Endothelial cell of umbilical vein (primary cell): ENCODE results near the gene PARP3. TPM values are rescaled to one million over a fixed set of nuclear protein-coding genes. Genes with fewer than 3 reads are reported as not detected.

ENCODE experiments used
- BruUV-seq: library from RNA; stranded (reverse); fragments of 400-500 nt; replicated peaks from 2 replicates; lab custom pipeline; 2021; lab: Mats Ljungman, UMichigan
- CTCF ChIA-PET: fragments of 300-600, 350-600 bp; sonication (Branson Sonifier 250); formaldehyde crosslinking; loops from one replicate; lab custom pipeline; 2021; ENCODE audit warnings: antibody characterized with exemption, inconsistent platforms; lab: Charles Lee
- POLR2A ChIA-PET: fragments of 300-600, 350-600 bp; sonication (Branson Sonifier 250); formaldehyde crosslinking; loops from one replicate; lab custom pipeline; 2021; ENCODE audit warnings: antibody characterized with exemption, inconsistent platforms; lab: Charles Lee
- DNase-seq: peaks from one replicate; pipeline ENCODE4 v3.0.0-alpha.2; 2011; ENCODE audit warnings: low read depth, low spot score
- FAIRE-seq: peaks from 2 replicates; lab custom pipeline; 2011; peaks lifted over from hg19 to GRCh38; lab: Jason Lieb, UNC
- H2AFZ ChIP-seq: 2 replicates; pipeline ENCODE4 v1.6.0; 2012; ENCODE audit warnings: low read depth, low read length, control low read depth, inconsistent platforms
- H3K27ac ChIP-seq: 2 replicates; pipeline ENCODE4 v1.5.1; 2011; ENCODE audit warnings: low read depth, mild to moderate bottlenecking, control low read depth, low read length, moderate library complexity; ENCODE audit not compliant: insufficient read depth
- H3K27me3 ChIP-seq, 2 experiments: 2 replicates each; pipeline versions ENCODE4 v1.6.0 to v1.6.1; 2011; ENCODE audit warnings: low read length in 2 of 2, mixed read lengths in 1 of 2; ENCODE audit not compliant: control insufficient read depth in 2 of 2, insufficient read depth in 2 of 2
- H3K36me3 ChIP-seq, 2 experiments: 2 replicates in 1 of 2; 3 replicates in 1 of 2; pipeline ENCODE4 v1.5.1; 2011; ENCODE audit warnings: low read length in 2 of 2, mild to moderate bottlenecking in 1 of 2, moderate library complexity in 1 of 2; ENCODE audit not compliant: control insufficient read depth in 2 of 2, insufficient read depth in 2 of 2; ENCODE audit errors: extremely low read depth in 1 of 2
- H3K4me1 ChIP-seq: 3 replicates; pipeline ENCODE4 v1.5.1; 2011; ENCODE audit warnings: mild to moderate bottlenecking, low read length; ENCODE audit not compliant: control insufficient read depth, insufficient read depth; ENCODE audit errors: extremely low read depth
- H3K4me2 ChIP-seq: 2 replicates; pipeline ENCODE4 v1.6.1; 2011; ENCODE audit warnings: low read length, control low read depth, mixed read lengths; ENCODE audit not compliant: insufficient read depth
- H3K4me3 ChIP-seq, 3 experiments: fragments of 200-600 bp in 1 of 3; sonication (generic), shearing (Covaris generic) in 1 of 3; replicated peaks in 1 of 3; 2 replicates each; pipeline ENCODE4 v1.5.1; 2011 to 2016; ENCODE audit warnings: control low read depth in 3 of 3, low read length in 3 of 3, mild to moderate bottlenecking in 2 of 3, inconsistent platforms in 1 of 3, low read depth in 1 of 3, moderate library complexity in 1 of 3; ENCODE audit not compliant: insufficient read depth in 1 of 3
- H3K79me2 ChIP-seq: 2 replicates; pipeline ENCODE4 v1.6.0; 2012; ENCODE audit warnings: low read length, inconsistent platforms; ENCODE audit not compliant: control insufficient read depth, insufficient read depth
- H3K9ac ChIP-seq: replicated peaks from 2 replicates; pipeline ENCODE3; 2011; ENCODE audit warnings: low read length, control low read depth; ENCODE audit not compliant: insufficient read depth; ENCODE audit errors: extremely low read depth
- H3K9me1 ChIP-seq: replicated peaks from 3 replicates; pipeline ENCODE4 v1.6.0; 2011; ENCODE audit warnings: mild to moderate bottlenecking, low read length; ENCODE audit not compliant: control insufficient read depth, insufficient read depth; ENCODE audit errors: extremely low read depth
- H3K9me3 ChIP-seq: replicated peaks from 2 replicates; pipeline ENCODE4 v1.5.1; 2012; ENCODE audit warnings: low read length, inconsistent platforms; ENCODE audit not compliant: control insufficient read depth, insufficient read depth
- H4K20me1 ChIP-seq: replicated peaks from 2 replicates; pipeline ENCODE3; 2011; ENCODE audit warnings: mild to moderate bottlenecking, low read length; ENCODE audit not compliant: control insufficient read depth, insufficient read depth; ENCODE audit errors: extremely low read depth
- CTCF ChIP-seq, 2 donors: IDR thresholded peaks; 1 replicate in 1 of 2; 2 replicates in 1 of 2; pipeline ENCODE4 v1.5.1; 2011; ENCODE audit warnings: low read length in 2 of 2, mild to moderate bottlenecking in 2 of 2, moderate library complexity in 2 of 2, control low read depth in 1 of 2, inconsistent platforms in 1 of 2, low read depth in 1 of 2; ENCODE audit not compliant: insufficient read depth in 1 of 2; ENCODE audit errors: extremely low read depth in 1 of 2
- EZH2 ChIP-seq: IDR thresholded peaks from 2 replicates; pipeline ENCODE4 v1.6.1; 2012; ENCODE audit warnings: borderline replicate concordance, low read depth, mild to moderate bottlenecking, moderate library complexity, low read length, inconsistent platforms; ENCODE audit not compliant: severe bottlenecking
- GATA2 ChIP-seq: IDR thresholded peaks from 2 replicates; pipeline ENCODE4 v1.7.0; 2011; ENCODE audit warnings: low read depth, mild to moderate bottlenecking, moderate library complexity, mixed read lengths, low read length; ENCODE audit not compliant: insufficient read length, insufficient read depth
- MAX ChIP-seq: IDR thresholded peaks from 2 replicates; pipeline ENCODE4 v1.6.1; 2011; ENCODE audit not compliant: insufficient read depth, insufficient read length
- MYC ChIP-seq: IDR thresholded peaks from one replicate; pipeline ENCODE4 v1.6.1; 2011; ENCODE audit warnings: mild to moderate bottlenecking, low read depth, low read length
- POLR2AphosphoS5 ChIP-seq: IDR thresholded peaks from 2 replicates; pipeline ENCODE4 v1.6.1; 2012; ENCODE audit warnings: low read depth, mild to moderate bottlenecking, control low read depth, low read length, moderate library complexity; ENCODE audit not compliant: insufficient read depth
- dilution Hi-C: fragments of 300-500 bp; cut with MboI; formaldehyde crosslinking; loops from one replicate; pipeline ENCODE4 v1.15.0; 2019; ENCODE audit warnings: low sequenced_read_pairs; ENCODE audit not compliant: extremely low pct_ligation_motif_present
- intact Hi-C: fragments of 100-400 bp; cut with micrococcal nuclease; formaldehyde crosslinking; loops from one replicate; pipeline ENCODE4 v1.10.0; 2022
- polyA plus RNA-seq, 4 experiments: library from polyadenylated mRNA; depleted of rRNA in 3 of 4; stranded (reverse) in 3 of 4; unstranded in 1 of 4; fragments of >200 nt; gene quantifications; 2 replicates each; pipeline versions ENCODE4 v1.2.1 to v1.2.3, GENCODE V29; 2011 to 2012; ENCODE audit warnings: missing spikeins in 1 of 4
- total RNA-seq: library from RNA; stranded (reverse); gene quantifications from 2 replicates; pipeline ENCODE4 v1.2.3, GENCODE V29; 2021

Gene PARP3
- total and polyA plus RNA-seq, 2 donors (not counting 3 experiments of a cell fraction or from before 2014, with no cell fraction given) = 10.0 to 13.8 TPM

GRCh38 chr3:51962854-51963530, 20.8 kb downstream of the PARP3 start:
- no peaks in the 10 kb centered on the region for H3K9me1 ChIP-seq
- peaks cover 4% of the 10 kb centered on the region for H3K4me1 ChIP-seq
- ChIA-PET CTCF (interaction anchor here (1.1 to 4.1 kb wide), 2 partner anchors 10 to 12 kb away, joined by 5 to 20 read pairs; partner anchors contain the start of genes ABHD14A and ABHD14B), POLR2A (interaction anchor here (0.7 kb wide), 1 partner anchor 14 kb away, joined by 6 read pairs; no protein-coding TSS in a partner anchor)
- no peak for FAIRE-seq
- H3K9me3 ChIP-seq = no peaks in the 10 kb centered on the region
- dilution Hi-C loops (no loop called here), intact Hi-C loops (no loop called here)
- no peak overlapping the region for H2AFZ ChIP-seq
- H3K4me2 ChIP-seq = no peak overlapping the region
- no TSS peak for BruUV-seq
- no peaks in the 10 kb centered on the region for H3K79me2 ChIP-seq
- no peaks in the 10 kb centered on the region for H3K27me3 ChIP-seq
- H3K36me3 ChIP-seq = peaks cover 0 to 2% of the 10 kb centered on the region in 2 experiments
- H3K4me3 ChIP-seq = no peak overlapping the region
- TF ChIP-seq EZH2 = no peak
- TF ChIP-seq MAX = no peak
- TF ChIP-seq GATA2 = no peak
- TF ChIP-seq MYC = no peak
- H3K9ac ChIP-seq = no peak overlapping the region
- H3K27ac ChIP-seq = no peak overlapping the region
- H4K20me1 ChIP-seq = no peaks in the 10 kb centered on the region
- DNase-seq = no peak

- Histone ChIP-seq H3K9me1 (no peaks in the 10 kb centered on the region), H3K27me3 (no peaks in the 10 kb centered on the region), H2AFZ (no peak overlapping the region), H3K9me3 (no peaks in the 10 kb centered on the region), H3K36me3 (peaks cover 0 to 2% of the 10 kb centered on the region in 2 experiments), H3K4me1 (peaks cover 4% of the 10 kb centered on the region), H3K4me2 (no peak overlapping the region), H3K9ac (no peak overlapping the region), H3K79me2 (no peaks in the 10 kb centered on the region), H4K20me1 (no peaks in the 10 kb centered on the region), H3K4me3 (no peak overlapping the region), H3K27ac (no peak overlapping the region)
- dilution Hi-C loops = no loop called here
- intact Hi-C loops = no loop called here
- no TSS peak for BruUV-seq
- DNase-seq = no peak
- TF ChIP-seq MAX = no peak
- TF ChIP-seq POLR2AphosphoS5 = no peak
- TF ChIP-seq CTCF (IDR thresholded peaks at IDR 0.05; ENCODE audit: extremely low read depth in 1 of 2, insufficient read depth in 1 of 2, low read depth in 1 of 2, low read length in 2 of 2) = no peak
- ChIA-PET CTCF (interaction anchor here (0.7 to 4.1 kb wide), 3 partner anchors 9 to 18 kb away, joined by 3 to 20 read pairs (median 3); partner anchors contain the start of genes ABHD14A and ABHD14B), POLR2A (no interaction called here)
- FAIRE-seq = no peak
Observed at GRCh38 chr3:51963951-51964451, 21.8 kb downstream of the PARP3 start.
